ENCODE results near the gene CRCP.
"Not testable (repeated sequence)": the region's sequence is repeated elsewhere in the genome, so short reads cannot be mapped to it uniquely, and the experiment has no call there.

The CRCP gene

GRCh38 chr7:66105263-66105748, 9.3 kb upstream of the CRCP start:
- no peak for DNase-seq (ENCODE audit: low read depth in 2 of 3, low spot score in 2 of 3)

GRCh38 chr7:66108410-66108809, 6.2 kb upstream of the CRCP start:
- not testable (repeated sequence) for DNase-seq (ENCODE audit: low read depth in 2 of 3, low spot score in 2 of 3)

GRCh38 chr7:66110856-66111255, 3.8 kb upstream of the CRCP start:
- DNase-seq (ENCODE audit: low read depth in 2 of 3, low spot score in 2 of 3), result no peak

GRCh38 chr7:66116680-66117420, 2.2 kb downstream of the CRCP start:
- not testable (repeated sequence) for DNase-seq (ENCODE audit: low read depth in 2 of 3, low spot score in 2 of 3)

GRCh38 chr7:66118603-66119002, 4.0 kb downstream of the CRCP start:
- no peak for DNase-seq (ENCODE audit: low read depth in 2 of 3, low spot score in 2 of 3)

- DNase-seq (ENCODE audit: low read depth in 2 of 3, low spot score in 2 of 3), result no peak
Observed at GRCh38 chr7:66119245-66119850, 4.7 kb downstream of the CRCP start.

GRCh38 chr7:66123175-66123528, 8.5 kb downstream of the CRCP start:
- DNase-seq (ENCODE audit: low read depth in 2 of 3, low spot score in 2 of 3), result no peak

GRCh38 chr7:66124569-66124861, 9.9 kb downstream of the CRCP start:
- DNase-seq (ENCODE audit: low read depth in 2 of 3, low spot score in 2 of 3), result not testable (repeated sequence)

- DNase-seq (ENCODE audit: low read depth in 2 of 3, low spot score in 2 of 3), result no peak
Observed at GRCh38 chr7:66125052-66125694, 10.5 kb downstream of the CRCP start.

- not testable (repeated sequence) for DNase-seq (ENCODE audit: low read depth in 2 of 3, low spot score in 2 of 3)
Observed at GRCh38 chr7:66125781-66126352, 11.2 kb downstream of the CRCP start.

- DNase-seq (ENCODE audit: low read depth in 2 of 3, low spot score in 2 of 3), result not testable (repeated sequence)
Observed at GRCh38 chr7:66127172-66127571, 12.5 kb downstream of the CRCP start.

- no peak for DNase-seq (ENCODE audit: low read depth in 2 of 3, low spot score in 2 of 3)
Observed at GRCh38 chr7:66138994-66139752, 24.5 kb downstream of the CRCP start.

GRCh38 chr7:66140924-66141323, 26.3 kb downstream of the CRCP start:
- no peak for DNase-seq (ENCODE audit: low read depth in 2 of 3, low spot score in 2 of 3)

- DNase-seq (ENCODE audit: low read depth in 2 of 3, low spot score in 2 of 3), result no peak
Observed at GRCh38 chr7:66142334-66142733, 27.7 kb downstream of the CRCP start.

GRCh38 chr7:66142996-66143395, 28.3 kb downstream of the CRCP start:
- DNase-seq (ENCODE audit: low read depth in 2 of 3, low spot score in 2 of 3), result no peak

GRCh38 chr7:66143876-66144332, 29.3 kb downstream of the CRCP start:
- DNase-seq (ENCODE audit: low read depth in 2 of 3, low spot score in 2 of 3), result no peak

GRCh38 chr7:66145400-66146104, 30.9 kb downstream of the CRCP start:
- no peak for DNase-seq (ENCODE audit: low read depth in 2 of 3, low spot score in 2 of 3)

GRCh38 chr7:66146701-66147100, 32.1 kb downstream of the CRCP start:
- no peak for DNase-seq (ENCODE audit: low read depth in 2 of 3, low spot score in 2 of 3)

GRCh38 chr7:66147657-66148056, 33.0 kb downstream of the CRCP start:
- DNase-seq (ENCODE audit: low read depth in 2 of 3, low spot score in 2 of 3), result not testable (repeated sequence)

- DNase-seq (ENCODE audit: low read depth in 2 of 3, low spot score in 2 of 3), result no peak
Observed at GRCh38 chr7:66150471-66150870, 35.8 kb downstream of the CRCP start.

Measured in activated CD8-positive, alpha-beta memory T cell treated with anti-CD3 and anti-CD28 coated beads for 48 hours (primary cell).